Measurements from ENCODE around the gene MX2. TPM values are rescaled to one million over a fixed set of nuclear protein-coding genes. Genes with fewer than 3 reads are reported as not detected.

The MX2 gene
- total and polyA plus RNA-seq, 10 of the 15 experiments (the other 5 are each of a cell fraction or from before 2014, with no cell fraction given): 10.5 to 167 (median 46.1) TPM

- TF ChIP-seq IKZF1 (conservative IDR thresholded peaks at IDR 0.05): no peak
- TF ChIP-seq CBX3 (IDR thresholded peaks at IDR 0.05; ENCODE audit: borderline replicate concordance, low read depth): no peak
These were observed 49.1 kb downstream of the MX2 start (continued) for GRCh38 chr21:41410767-41411448.

GRCh38 chr21:41411449-41412089 lies 49.7 kb downstream of the MX2 start:
- Histone ChIP-seq H3K27me3 (replicated peaks in 1 of 2; ENCODE audit: control insufficient read depth in 2 of 2, insufficient read depth in 2 of 2, low read length in 1 of 2) (no peaks in the 10 kb centered on the region), H3K79me2 (ENCODE audit: control insufficient read depth, insufficient read depth, low read length) (no peaks in the 10 kb centered on the region), H3K4me2 (ENCODE audit: control insufficient read depth, insufficient read depth) (no peak overlapping the region), H4K20me1 (ENCODE audit: control insufficient read depth, insufficient read depth) (no peaks in the 10 kb centered on the region), H3K36me3 (ENCODE audit: control insufficient read depth in 2 of 2, insufficient read depth in 2 of 2, low read length in 1 of 2) (peaks cover 6% of the 10 kb centered on the region in 2 experiments; a peak in 3 of 4 replicates), H2AFZ (ENCODE audit: control insufficient read depth, low read depth, low read length) (no peak overlapping the region), H3K4me3 (no peak overlapping the region), H3K27ac (ENCODE audit: control insufficient read depth, insufficient read depth) (no peak overlapping the region), H3K4me1 (ENCODE audit: control insufficient read depth, insufficient read depth, low read length) (no peaks in the 10 kb centered on the region; the same call in 1 of the 2 replicates), H3K9me3 (replicated peaks; ENCODE audit: control insufficient read depth, insufficient read depth, low read length) (no peaks in the 10 kb centered on the region; the same call in 2 of the 3 replicates), H3K9ac (ENCODE audit: control insufficient read depth, insufficient read depth, low read length) (no peak overlapping the region)
- ChIA-PET SMC1A (ENCODE audit: uncharacterized antibody, unreplicated experiment) (interaction anchor here (0.9 to 4.5 kb wide), 14 partner anchors 8 to 128 kb away, joined by 3 to 62 read pairs (median 4); partner anchors contain the start of genes MX1 and MX2), RAD21 (ENCODE audit: unreplicated experiment) (interaction anchor here (0.9 to 3.9 kb wide), 9 partner anchors 12 to 128 kb away, joined by 3 to 47 read pairs (median 7); partner anchors contain the start of gene MX2), POLR2A (interaction anchor here (1.0 to 2.3 kb wide), 3 partner anchors 10 to 41 kb away, joined by 3 to 16 read pairs (median 5); partner anchors contain the start of gene MX1), CTCF (interaction anchor here (0.8 to 5.5 kb wide), 24 partner anchors 9 to 241 kb away, joined by 3 to 63 read pairs (median 5); partner anchors contain the start of gene MX1)
- DNase-seq (ENCODE audit: low read depth, low spot score) (peak; percentile 40), ATAC-seq (peak; percentile 95), FAIRE-seq (no peak)
- intact Hi-C loops (cut with micrococcal nuclease; ENCODE audit: unreplicated experiment) (no loop called here), in situ Hi-C loops (cut with MboI) (no loop called here)
- no TSS peak for BruUV-seq (replicated peaks)
- WGBS (ENCODE audit: insufficient coverage, insufficient replicate concordance, low lambda C conversion rate, missing lambda C conversion rate): 73% methylated on average over 5 of the region's 5 CpGs
- TF ChIP-seq, protein P1, sequence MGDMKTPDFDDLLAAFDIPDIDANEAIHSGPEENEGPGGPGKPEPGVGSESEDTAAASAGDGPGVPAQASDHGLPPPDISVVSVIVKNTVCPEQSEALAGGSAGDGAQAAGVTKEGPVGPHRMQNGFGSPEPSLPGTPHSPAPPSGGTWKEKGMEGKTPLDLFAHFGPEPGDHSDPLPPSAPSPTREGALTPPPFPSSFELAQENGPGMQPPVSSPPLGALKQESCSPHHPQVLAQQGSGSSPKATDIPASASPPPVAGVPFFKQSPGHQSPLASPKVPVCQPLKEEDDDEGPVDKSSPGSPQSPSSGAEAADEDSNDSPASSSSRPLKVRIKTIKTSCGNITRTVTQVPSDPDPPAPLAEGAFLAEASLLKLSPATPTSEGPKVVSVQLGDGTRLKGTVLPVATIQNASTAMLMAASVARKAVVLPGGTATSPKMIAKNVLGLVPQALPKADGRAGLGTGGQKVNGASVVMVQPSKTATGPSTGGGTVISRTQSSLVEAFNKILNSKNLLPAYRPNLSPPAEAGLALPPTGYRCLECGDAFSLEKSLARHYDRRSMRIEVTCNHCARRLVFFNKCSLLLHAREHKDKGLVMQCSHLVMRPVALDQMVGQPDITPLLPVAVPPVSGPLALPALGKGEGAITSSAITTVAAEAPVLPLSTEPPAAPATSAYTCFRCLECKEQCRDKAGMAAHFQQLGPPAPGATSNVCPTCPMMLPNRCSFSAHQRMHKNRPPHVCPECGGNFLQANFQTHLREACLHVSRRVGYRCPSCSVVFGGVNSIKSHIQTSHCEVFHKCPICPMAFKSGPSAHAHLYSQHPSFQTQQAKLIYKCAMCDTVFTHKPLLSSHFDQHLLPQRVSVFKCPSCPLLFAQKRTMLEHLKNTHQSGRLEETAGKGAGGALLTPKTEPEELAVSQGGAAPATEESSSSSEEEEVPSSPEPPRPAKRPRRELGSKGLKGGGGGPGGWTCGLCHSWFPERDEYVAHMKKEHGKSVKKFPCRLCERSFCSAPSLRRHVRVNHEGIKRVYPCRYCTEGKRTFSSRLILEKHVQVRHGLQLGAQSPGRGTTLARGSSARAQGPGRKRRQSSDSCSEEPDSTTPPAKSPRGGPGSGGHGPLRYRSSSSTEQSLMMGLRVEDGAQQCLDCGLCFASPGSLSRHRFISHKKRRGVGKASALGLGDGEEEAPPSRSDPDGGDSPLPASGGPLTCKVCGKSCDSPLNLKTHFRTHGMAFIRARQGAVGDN (IDR thresholded peaks at IDR 0.05): no peak
- peak; percentile 65 for TF ChIP-seq MEF2B (IDR thresholded peaks at IDR 0.05; ENCODE audit: partially characterized antibody, poor library complexity, severe bottlenecking)
- 0 out of 2 replicates have a peak, but pooled peaks have one; percentile 30 for TF ChIP-seq DPF2 (IDR thresholded peaks at IDR 0.05)
- TF ChIP-seq JUND (IDR thresholded peaks at IDR 0.05; ENCODE audit: low read depth, low read length): no peak
- TF ChIP-seq SMAD5 (IDR thresholded peaks at IDR 0.05; ENCODE audit: low read depth): no peak
- no peak for TF ChIP-seq USF2 (IDR thresholded peaks at IDR 0.05; ENCODE audit: borderline replicate concordance, low read depth, low read length)
- TF ChIP-seq IKZF2 (IDR thresholded peaks at IDR 0.05): peak in 1 of 2 experiments; percentile 24; a peak in 1 of 4 replicates
- no peak for TF ChIP-seq EGR1 (IDR thresholded peaks at IDR 0.05; ENCODE audit: borderline replicate concordance in 1 of 2, low read depth in 2 of 2, low read length in 2 of 2)
- no peak for TF ChIP-seq CHD2 (IDR thresholded peaks at IDR 0.05; ENCODE audit: borderline replicate concordance, low read depth, low read length)
- no peak for TF ChIP-seq E4F1 (IDR thresholded peaks at IDR 0.05; ENCODE audit: borderline replicate concordance, partially characterized antibody)

Data from GM12878 (cell line).